ENCODE results near the gene IL17RB.

Gene IL17RB

DNA sequence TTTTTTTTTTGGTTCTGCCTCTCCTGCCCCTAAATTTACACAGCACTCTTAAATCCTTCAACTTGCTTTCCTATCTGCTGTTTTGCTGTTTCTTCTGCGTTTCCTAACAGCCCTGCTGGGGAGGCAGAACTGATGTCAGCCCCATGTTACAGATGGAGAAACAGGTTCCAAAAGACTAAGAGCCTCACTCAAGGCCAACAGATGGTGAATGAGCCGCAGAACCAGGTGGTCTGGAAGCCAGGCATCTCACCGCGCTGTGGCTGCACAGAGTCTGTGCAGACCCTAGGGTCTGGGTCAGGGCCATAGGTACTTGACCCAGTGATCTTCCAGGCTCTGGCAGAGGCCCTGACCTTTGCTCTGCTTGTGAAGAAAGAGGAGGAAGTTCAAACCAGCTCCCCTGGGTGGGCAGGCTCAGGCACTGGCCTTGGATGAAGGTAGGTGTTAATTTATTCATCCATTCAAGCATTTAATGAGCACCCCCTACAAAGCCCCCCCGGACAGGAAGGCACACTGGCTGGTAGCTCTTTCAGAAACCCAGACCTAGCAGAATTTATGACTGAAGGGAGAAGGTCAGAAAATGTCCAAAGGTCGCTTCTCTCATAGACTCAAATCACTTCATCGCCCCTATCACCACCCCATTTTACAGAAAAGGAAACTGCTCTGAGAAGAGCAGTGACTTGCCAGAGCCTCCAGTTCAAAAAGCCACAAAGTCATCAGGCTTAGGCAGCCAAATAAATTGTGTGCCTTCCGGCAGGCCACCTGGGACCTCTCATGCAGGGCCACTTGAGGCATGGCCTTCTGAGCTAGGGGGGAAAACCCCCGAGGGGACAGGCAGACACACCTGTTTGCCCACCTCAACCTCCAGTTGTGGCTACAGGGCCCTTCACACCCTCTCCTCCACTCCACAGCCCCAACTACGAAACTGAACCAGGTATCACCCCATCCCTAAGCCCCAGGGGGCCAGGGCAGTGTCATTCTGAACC lies 2.9 kb upstream of the IL17RB start:
- DNase-seq (ENCODE audit: low spot score) = peak; percentile 71
- TF ChIP-seq, protein P1, sequence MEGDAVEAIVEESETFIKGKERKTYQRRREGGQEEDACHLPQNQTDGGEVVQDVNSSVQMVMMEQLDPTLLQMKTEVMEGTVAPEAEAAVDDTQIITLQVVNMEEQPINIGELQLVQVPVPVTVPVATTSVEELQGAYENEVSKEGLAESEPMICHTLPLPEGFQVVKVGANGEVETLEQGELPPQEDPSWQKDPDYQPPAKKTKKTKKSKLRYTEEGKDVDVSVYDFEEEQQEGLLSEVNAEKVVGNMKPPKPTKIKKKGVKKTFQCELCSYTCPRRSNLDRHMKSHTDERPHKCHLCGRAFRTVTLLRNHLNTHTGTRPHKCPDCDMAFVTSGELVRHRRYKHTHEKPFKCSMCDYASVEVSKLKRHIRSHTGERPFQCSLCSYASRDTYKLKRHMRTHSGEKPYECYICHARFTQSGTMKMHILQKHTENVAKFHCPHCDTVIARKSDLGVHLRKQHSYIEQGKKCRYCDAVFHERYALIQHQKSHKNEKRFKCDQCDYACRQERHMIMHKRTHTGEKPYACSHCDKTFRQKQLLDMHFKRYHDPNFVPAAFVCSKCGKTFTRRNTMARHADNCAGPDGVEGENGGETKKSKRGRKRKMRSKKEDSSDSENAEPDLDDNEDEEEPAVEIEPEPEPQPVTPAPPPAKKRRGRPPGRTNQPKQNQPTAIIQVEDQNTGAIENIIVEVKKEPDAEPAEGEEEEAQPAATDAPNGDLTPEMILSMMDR (IDR thresholded peaks at IDR 0.05; ENCODE audit: extremely low read depth, missing control alignments) = no peak

DNA sequence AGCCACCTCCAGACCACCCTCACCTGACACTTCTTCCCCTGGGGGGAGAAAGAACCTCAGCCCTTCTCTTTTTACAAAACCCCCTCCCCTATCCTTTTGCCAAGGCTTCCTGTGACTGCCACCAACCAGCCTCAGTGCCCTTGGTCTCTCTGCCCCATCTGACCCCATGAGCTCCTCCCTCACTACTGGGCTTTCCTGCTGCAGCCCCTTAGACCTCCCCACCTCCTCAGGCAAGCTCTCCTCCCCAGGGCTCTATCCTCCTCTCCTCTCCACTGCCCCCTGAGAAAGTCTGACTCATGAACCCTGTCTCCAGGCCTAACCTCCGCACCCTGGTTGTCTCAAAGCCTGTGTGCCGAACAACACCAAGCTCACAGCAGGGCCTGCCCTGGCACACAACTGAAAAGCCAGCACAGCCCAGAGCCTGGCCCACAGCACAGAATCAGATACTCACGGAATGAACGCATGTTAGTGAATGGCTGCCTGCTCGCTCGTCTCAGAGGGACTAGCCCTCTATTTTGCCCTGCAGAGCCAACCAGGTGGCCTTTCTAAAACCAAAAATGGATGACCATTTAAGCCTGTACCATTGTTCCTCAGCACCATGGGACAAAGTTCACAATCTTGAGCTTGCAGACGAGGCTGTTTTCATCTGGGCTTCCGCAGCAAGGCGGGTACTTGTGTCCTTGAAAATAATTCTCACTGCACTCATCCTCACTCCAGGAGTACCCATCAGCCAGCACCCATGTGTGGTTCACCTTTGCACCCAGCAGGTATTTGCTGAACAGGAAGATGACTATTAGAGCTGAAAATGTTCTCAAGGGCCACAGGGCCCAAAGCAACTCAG lies 1.9 kb upstream of the IL17RB start:
- DNase-seq (ENCODE audit: low spot score) = no peak
- TF ChIP-seq, protein P1 (IDR thresholded peaks at IDR 0.05; ENCODE audit: extremely low read depth, missing control alignments) = no peak

DNA sequence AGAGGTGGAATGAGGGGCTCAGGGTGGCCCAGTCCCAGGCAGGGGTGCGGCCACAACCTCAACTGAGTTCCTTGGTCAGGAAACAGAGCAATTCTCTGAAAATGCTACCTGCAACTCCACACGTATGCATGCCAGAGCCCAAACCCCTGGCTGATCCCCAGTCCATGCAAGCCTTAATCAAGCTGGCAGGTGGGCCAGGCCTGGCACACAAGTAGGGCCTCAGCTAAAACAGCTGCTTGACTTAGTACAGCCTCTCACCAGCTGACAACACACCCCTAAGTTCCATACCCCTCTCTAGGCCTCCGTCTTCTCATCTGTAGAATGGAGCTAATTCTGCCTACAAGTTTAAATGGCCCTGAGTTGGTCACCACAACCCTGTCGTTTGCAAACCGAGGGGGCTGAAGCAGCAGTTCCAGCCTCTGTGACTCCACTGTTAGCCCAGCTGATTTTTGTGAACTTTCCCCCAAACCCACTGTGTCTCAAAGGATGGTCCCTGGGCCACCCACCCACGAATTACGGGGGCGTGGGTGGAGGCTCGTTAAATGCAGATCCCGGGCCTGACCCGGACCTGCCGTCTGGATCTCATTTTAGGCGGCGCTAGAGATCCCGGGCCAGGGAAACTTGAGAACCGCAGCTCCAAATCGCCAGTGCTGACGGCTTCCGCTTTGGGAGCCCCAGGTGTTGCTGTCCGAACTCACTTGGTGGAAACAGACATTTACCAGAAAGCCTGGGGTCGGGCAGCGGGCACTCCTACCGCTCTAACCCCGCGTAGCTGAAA lies 1.1 kb upstream of the IL17RB start:
- TF ChIP-seq, protein P1 (IDR thresholded peaks at IDR 0.05; ENCODE audit: extremely low read depth, missing control alignments) = peak; percentile 18
- DNase-seq (ENCODE audit: low spot score) = peak; percentile 75

DNA sequence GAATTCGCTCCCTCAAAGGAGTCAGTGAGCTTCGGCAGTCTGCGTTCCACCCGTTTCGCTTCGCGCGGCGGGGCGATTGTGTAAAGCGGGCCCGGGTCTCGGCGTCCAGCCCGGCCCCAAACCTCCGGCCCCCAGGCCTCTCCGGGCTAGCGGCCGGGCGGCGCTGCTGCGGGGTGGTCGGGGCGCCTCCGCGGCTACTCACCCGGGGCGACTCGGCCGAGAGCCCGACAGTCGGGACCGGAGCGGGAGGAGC lies 561 bp upstream of the IL17RB start:
- TF ChIP-seq, protein P1 (IDR thresholded peaks at IDR 0.05; ENCODE audit: extremely low read depth, missing control alignments) = no peak
- DNase-seq (ENCODE audit: low spot score) = no peak

DNA sequence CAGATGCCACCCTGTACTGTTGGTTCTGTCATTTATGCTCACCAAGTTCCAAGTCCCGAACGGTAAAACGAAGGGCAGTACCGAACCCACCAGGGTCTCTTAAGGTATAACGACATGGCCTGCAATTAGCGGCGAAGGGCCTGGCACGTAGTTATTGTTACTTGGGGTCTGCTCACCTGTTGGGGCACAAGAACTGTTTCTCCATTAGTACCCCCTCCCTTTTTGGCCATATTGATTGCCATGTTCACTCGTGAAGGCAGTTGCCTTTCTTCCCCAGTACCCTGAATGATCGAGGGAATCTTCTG lies 435 bp downstream of the IL17RB start:
- no peak for DNase-seq (ENCODE audit: low spot score)
- TF ChIP-seq, protein P1 (IDR thresholded peaks at IDR 0.05; ENCODE audit: extremely low read depth, missing control alignments) = no peak

DNA sequence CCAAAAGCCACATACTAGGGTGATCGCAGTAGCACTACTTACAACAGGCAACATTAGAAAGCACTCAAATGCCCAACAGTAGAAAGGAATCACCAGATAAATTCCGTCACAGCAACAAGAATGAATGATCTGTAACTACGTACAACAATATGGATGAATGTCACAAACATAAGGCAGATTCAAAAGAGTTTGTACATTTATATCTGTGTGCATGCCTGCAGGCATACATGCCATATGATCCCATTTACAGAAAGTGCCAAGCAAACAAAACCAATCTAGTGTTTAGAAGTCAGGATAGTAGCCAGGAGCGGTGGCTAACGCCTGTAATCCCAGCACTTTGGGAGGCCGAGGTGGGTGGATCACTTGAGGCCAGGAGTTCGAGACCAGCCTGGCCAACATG lies 3.5 kb downstream of the IL17RB start:
- TF ChIP-seq, protein P1 (IDR thresholded peaks at IDR 0.05; ENCODE audit: extremely low read depth, missing control alignments) = no peak
- DNase-seq (ENCODE audit: low spot score) = no peak
